Left ventricle myocardium inferior (tissue), 1 donor: ENCODE measurements around the gene PTTG1IP2. TPM values are rescaled to one million over a fixed set of nuclear protein-coding genes. Genes with fewer than 3 reads are reported as not detected.

Source experiments
- DNase-seq: peaks from one replicate; pipeline ENCODE4 v3.0.0-alpha.2; 2020
- H3K27ac ChIP-seq: fragments of 200-600 bp; replicated peaks from 2 replicates; pipeline ENCODE4 v1.8.0; 2021
- H3K27me3 ChIP-seq: fragments of 200-600 bp; 2 replicates; pipeline ENCODE4 v1.8.0; 2021; ENCODE audit warnings: low read depth
- H3K36me3 ChIP-seq: fragments of 200-600 bp; 2 replicates; pipeline ENCODE4 v1.8.0; 2021
- H3K4me1 ChIP-seq: fragments of 200-600 bp; 2 replicates; pipeline ENCODE4 v1.8.0; 2021
- H3K4me3 ChIP-seq: fragments of 200-600 bp; 2 replicates; pipeline ENCODE4 v1.8.0; 2021; ENCODE audit warnings: mild to moderate bottlenecking, moderate library complexity
- H3K9me3 ChIP-seq: fragments of 200-600 bp; replicated peaks from 2 replicates; pipeline ENCODE4 v1.8.0; 2021
- CTCF ChIP-seq: fragments of 200-600 bp; IDR thresholded peaks from 2 replicates; pipeline ENCODE4 v1.8.0; 2021; ENCODE audit warnings: antibody characterized with exemption, mild to moderate bottlenecking, borderline replicate concordance
- intact Hi-C: fragments of 100-400 bp; cut with micrococcal nuclease; formaldehyde crosslinking; loops from one replicate; pipeline ENCODE4 v1.11.0; 2022
- total RNA-seq: library from RNA; stranded (reverse); fragmentation: NEBNext Ultra II Directional; extraction: Animal tissue kit (Norgen Biotek cat#: 25700); gene quantifications from one replicate; pipeline ENCODE4 v1.2.1, GENCODE V29; 2021
- donor health status: DM: no; HTN: yes; CAD: no; lungs with severe emphysema.

The PTTG1IP2 gene
- total RNA-seq, 1 donor from 2014 or later, result not detected

- intact Hi-C loops, result no loop called here
- Histone ChIP-seq H3K4me1 (no peaks in the 10 kb centered on the region), H3K27ac (no peak overlapping the region)
Observed at GRCh38 chr7:90502539-90502938, 33.1 kb downstream of the PTTG1IP2 start.

GRCh38 chr7:90503367-90503766 lies 33.9 kb downstream of the PTTG1IP2 start:
- Histone ChIP-seq H3K36me3 (no peaks in the 10 kb centered on the region), H3K4me3 (no peak overlapping the region), H3K9me3 (no peaks in the 10 kb centered on the region), H3K27me3 (no peaks in the 10 kb centered on the region), H3K4me1 (no peaks in the 10 kb centered on the region), H3K27ac (no peak overlapping the region)
- no peak for DNase-seq
- intact Hi-C loops, result no loop called here
- no peak for TF ChIP-seq CTCF

More at GRCh38 chr7:90502539-90502938, 33.1 kb downstream of the PTTG1IP2 start:
- Histone ChIP-seq H3K9me3 (no peaks in the 10 kb centered on the region), H3K27me3 (no peaks in the 10 kb centered on the region), H3K36me3 (no peaks in the 10 kb centered on the region), H3K4me3 (no peak overlapping the region)
- no peak for DNase-seq
- TF ChIP-seq CTCF, result no peak

- DNase-seq, result no peak
- intact Hi-C loops, result no loop called here
- H3K4me3 ChIP-seq, result no peak overlapping the region
- no peaks in the 10 kb centered on the region for H3K4me1 ChIP-seq
- no peaks in the 10 kb centered on the region for H3K9me3 ChIP-seq
- no peaks in the 10 kb centered on the region for H3K27me3 ChIP-seq
- H3K36me3 ChIP-seq, result no peaks in the 10 kb centered on the region
- no peak overlapping the region for H3K27ac ChIP-seq
- TF ChIP-seq CTCF, result no peak
Observed at GRCh38 chr7:90507692-90508091, 38.3 kb downstream of the PTTG1IP2 start.

GRCh38 chr7:90511776-90512175 lies 42.3 kb downstream of the PTTG1IP2 start:
- H3K27me3 ChIP-seq, result no peaks in the 10 kb centered on the region
- no peaks in the 10 kb centered on the region for H3K4me1 ChIP-seq
- TF ChIP-seq CTCF, result no peak
- no peaks in the 10 kb centered on the region for H3K9me3 ChIP-seq
- intact Hi-C loops, result no loop called here
- H3K36me3 ChIP-seq, result no peaks in the 10 kb centered on the region
- no peak overlapping the region for H3K27ac ChIP-seq
- DNase-seq, result no peak
- no peak overlapping the region for H3K4me3 ChIP-seq

GRCh38 chr7:90512821-90513254 lies 43.4 kb downstream of the PTTG1IP2 start:
- no peaks in the 10 kb centered on the region for H3K36me3 ChIP-seq
- H3K4me3 ChIP-seq, result no peak overlapping the region
- no peak overlapping the region for H3K27ac ChIP-seq
- no peaks in the 10 kb centered on the region for H3K4me1 ChIP-seq
- DNase-seq, result no peak
- no peak for TF ChIP-seq CTCF
- no peaks in the 10 kb centered on the region for H3K27me3 ChIP-seq
- intact Hi-C loops, result no loop called here
- H3K9me3 ChIP-seq, result no peaks in the 10 kb centered on the region

GRCh38 chr7:90516257-90516656 lies 46.8 kb downstream of the PTTG1IP2 start:
- no peak overlapping the region for H3K4me3 ChIP-seq
- no peaks in the 10 kb centered on the region for H3K36me3 ChIP-seq
- H3K9me3 ChIP-seq, result no peaks in the 10 kb centered on the region
- H3K27me3 ChIP-seq, result no peaks in the 10 kb centered on the region
- intact Hi-C loops, result no loop called here
- no peak overlapping the region for H3K27ac ChIP-seq
- no peaks in the 10 kb centered on the region for H3K4me1 ChIP-seq
- no peak for TF ChIP-seq CTCF
- no peak for DNase-seq
